Dendritic cell treated with granulocyte-macrophage colony-stimulating factor and Interleukin-4, amounts not matched to agents 40 ng/mL and 50 ng/mL, for 4 days (primary cell): ENCODE data around the gene TLR6.

Experiments
- H3K27ac Mint-ChIP-seq: one replicate; pipeline ENCODE4 v1.8.0; 2022; ENCODE audit warnings: mild to moderate bottlenecking, mixed read lengths
- H3K27me3 Mint-ChIP-seq: one replicate; pipeline ENCODE4 v1.8.0; 2022; ENCODE audit warnings: mild to moderate bottlenecking, mixed read lengths
- H3K36me3 Mint-ChIP-seq: one replicate; pipeline ENCODE4 v1.8.0; 2022; ENCODE audit warnings: low read depth, mixed read lengths
- H3K4me1 Mint-ChIP-seq: one replicate; pipeline ENCODE4 v1.8.0; 2022; ENCODE audit warnings: low read depth, mixed read lengths
- H3K4me3 Mint-ChIP-seq: one replicate; pipeline ENCODE4 v1.8.0; 2022; ENCODE audit warnings: mild to moderate bottlenecking, moderate library complexity, mixed read lengths
- H3K9me3 Mint-ChIP-seq: one replicate; pipeline ENCODE4 v1.8.0; 2022; ENCODE audit warnings: mixed read lengths
- intact Hi-C: fragments of 100-400 bp; cut with micrococcal nuclease; formaldehyde crosslinking; loops from one replicate; pipeline ENCODE4 v1.15.0; 2022

Gene TLR6, protein sequence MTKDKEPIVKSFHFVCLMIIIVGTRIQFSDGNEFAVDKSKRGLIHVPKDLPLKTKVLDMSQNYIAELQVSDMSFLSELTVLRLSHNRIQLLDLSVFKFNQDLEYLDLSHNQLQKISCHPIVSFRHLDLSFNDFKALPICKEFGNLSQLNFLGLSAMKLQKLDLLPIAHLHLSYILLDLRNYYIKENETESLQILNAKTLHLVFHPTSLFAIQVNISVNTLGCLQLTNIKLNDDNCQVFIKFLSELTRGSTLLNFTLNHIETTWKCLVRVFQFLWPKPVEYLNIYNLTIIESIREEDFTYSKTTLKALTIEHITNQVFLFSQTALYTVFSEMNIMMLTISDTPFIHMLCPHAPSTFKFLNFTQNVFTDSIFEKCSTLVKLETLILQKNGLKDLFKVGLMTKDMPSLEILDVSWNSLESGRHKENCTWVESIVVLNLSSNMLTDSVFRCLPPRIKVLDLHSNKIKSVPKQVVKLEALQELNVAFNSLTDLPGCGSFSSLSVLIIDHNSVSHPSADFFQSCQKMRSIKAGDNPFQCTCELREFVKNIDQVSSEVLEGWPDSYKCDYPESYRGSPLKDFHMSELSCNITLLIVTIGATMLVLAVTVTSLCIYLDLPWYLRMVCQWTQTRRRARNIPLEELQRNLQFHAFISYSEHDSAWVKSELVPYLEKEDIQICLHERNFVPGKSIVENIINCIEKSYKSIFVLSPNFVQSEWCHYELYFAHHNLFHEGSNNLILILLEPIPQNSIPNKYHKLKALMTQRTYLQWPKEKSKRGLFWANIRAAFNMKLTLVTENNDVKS

DNA sequence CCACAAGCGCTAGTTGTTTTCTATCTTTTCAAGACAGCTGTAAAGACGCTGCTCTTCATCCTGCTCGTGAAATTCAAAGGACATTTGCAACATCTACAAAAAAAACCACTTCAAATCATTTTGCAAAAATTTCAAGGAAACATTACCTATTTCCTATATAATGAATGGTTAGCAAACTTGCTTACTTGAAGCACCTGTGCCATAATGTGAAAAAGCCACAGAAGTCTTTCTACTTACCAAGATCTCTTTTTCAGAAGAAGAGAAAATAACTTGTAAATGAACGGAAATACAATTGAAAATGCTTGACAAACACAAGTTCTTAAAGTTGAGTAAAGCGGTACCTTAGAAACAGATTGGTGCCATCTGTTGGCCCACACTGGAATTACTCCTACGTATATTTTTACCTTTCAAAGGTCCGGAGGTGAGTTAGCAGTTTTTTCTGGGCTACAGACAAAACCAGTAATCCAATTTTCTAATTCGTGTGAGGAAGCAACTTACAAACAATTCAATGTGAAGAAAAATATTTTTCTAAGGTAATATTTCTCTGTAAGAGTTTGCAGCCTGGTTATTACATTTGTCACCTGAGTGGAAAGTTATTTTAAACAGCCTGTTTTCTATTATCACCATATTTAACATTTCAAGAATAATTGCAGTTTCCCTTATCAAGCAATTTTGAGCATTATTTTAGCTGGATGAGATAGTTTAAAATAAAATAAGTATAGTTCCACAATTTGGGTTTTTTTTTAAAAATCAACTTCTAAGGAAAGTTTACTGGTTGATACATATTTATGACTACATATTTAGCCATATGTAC is at the start of gene TLR6:
Gene TLR6, minus strand, starts transcription at position 294 of the 814 bp plus-strand sequence. CDS start 27,344 bp downstream, outside the sequence.
- H3K27me3 Mint-ChIP-seq: no peaks in the 10 kb centered on the region
- intact Hi-C loops: loop anchor here (1.0 to 5.0 kb wide), 4 partner anchors 39 to 97 kb away; no protein-coding TSS in a partner anchor
- no peaks in the 10 kb centered on the region for H3K9me3 Mint-ChIP-seq
- peaks cover 18% of the 10 kb centered on the region for H3K36me3 Mint-ChIP-seq
- H3K4me3 Mint-ChIP-seq: peak within 1 kb of the TSS; percentile 72
- H3K4me1 Mint-ChIP-seq: peaks cover 42% of the 10 kb centered on the region
- peak within 1 kb of the TSS; percentile 99 for H3K27ac Mint-ChIP-seq

DNA sequence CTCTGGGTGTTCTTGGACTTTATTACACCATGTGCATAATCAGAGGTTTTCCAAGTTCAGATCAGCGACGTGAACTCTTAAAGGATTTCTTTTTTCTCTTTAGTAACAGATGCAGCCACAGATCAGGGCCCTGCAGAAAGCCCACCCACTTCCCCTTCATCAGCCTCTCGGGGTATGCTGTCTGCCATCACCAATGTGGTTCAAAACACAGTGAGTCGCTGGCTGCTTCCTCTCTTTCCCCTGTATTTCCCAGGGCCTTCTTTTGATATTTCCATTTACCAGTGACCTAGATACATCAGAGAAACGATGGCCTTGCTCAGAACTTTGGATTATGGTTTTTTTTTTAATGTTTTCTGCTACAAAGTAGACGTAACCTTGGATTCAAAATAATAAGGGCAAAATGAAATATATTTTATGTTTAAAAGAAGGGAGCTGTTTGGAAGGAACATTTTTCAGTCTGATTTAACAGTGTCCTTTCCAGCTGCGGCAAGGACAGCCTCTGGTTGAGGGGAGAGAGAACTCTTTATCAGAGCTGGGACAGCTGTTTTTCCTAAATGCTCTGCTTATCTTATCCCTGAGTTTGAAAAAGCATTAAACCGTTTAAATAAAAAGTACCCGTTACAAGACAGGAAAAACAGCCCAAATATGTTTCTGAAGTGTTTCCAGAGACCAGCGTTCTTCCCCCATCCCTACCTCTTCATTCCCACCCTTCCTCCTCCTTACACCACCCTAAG is 49.2 kb upstream of the TLR6 start:
- Mint-ChIP-seq H3K27me3 (no peaks in the 10 kb centered on the region), H3K36me3 (peaks cover 57% of the 10 kb centered on the region), H3K4me1 (no peaks in the 10 kb centered on the region), H3K4me3 (no peak overlapping the region), H3K27ac (no peak overlapping the region), H3K9me3 (no peaks in the 10 kb centered on the region)
- intact Hi-C loops: no loop called here

DNA sequence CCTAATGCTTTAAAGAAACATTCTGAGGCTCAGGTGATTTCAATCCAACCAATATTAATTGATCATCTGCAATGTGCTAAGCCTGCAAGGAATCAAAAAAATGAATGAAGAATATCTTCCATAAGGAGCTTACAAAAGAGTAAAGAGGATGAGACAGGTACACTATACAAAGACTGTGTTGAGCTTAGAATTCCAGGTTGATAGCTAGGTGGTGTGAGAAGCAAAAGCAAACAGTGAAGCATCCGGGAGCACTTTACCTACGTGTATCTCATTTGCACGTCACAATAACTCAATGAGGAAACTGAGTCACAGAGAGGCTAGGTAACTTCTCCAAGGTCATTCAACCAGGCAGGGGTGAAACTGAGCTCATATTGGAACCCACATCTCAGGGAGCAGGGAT is 48.1 kb upstream of the TLR6 start:
- H3K4me3 Mint-ChIP-seq: no peak overlapping the region
- no peaks in the 10 kb centered on the region for H3K27me3 Mint-ChIP-seq
- intact Hi-C loops: no loop called here
- no peaks in the 10 kb centered on the region for H3K9me3 Mint-ChIP-seq
- peaks cover 46% of the 10 kb centered on the region for H3K36me3 Mint-ChIP-seq
- no peaks in the 10 kb centered on the region for H3K4me1 Mint-ChIP-seq
- no peak overlapping the region for H3K27ac Mint-ChIP-seq

DNA sequence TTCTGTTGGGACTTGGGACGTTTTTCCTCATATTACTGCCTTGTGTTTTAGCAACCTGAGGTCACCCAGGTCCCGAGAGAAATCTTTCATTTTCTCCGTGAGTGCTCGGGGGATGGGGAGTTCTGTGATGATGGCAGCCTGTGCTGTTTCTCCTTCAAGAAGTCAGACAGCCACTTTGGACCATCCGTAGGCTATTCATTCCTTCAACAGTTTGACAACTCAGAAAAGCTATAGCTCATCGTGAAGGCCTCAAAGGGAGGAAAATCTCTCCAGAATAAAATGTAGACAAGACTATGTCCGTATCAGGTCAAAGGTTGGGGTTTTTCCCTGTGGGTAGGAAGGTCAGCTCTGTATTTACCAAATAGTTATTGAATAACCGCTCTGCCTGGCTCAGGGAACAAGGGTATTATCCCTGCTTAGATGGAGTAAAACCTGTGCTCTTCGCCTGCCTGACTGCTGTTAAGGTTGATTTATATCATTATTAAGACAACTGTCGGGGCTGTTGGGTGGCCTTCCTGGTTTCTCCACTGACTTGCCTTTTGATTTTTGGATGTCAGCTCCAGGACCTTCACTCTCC is 47.6 kb upstream of the TLR6 start:
- Mint-ChIP-seq H3K9me3 (no peaks in the 10 kb centered on the region), H3K27me3 (no peaks in the 10 kb centered on the region), H3K4me1 (no peaks in the 10 kb centered on the region), H3K4me3 (no peak overlapping the region), H3K36me3 (peaks cover 41% of the 10 kb centered on the region), H3K27ac (no peak overlapping the region)
- intact Hi-C loops: no loop called here

DNA sequence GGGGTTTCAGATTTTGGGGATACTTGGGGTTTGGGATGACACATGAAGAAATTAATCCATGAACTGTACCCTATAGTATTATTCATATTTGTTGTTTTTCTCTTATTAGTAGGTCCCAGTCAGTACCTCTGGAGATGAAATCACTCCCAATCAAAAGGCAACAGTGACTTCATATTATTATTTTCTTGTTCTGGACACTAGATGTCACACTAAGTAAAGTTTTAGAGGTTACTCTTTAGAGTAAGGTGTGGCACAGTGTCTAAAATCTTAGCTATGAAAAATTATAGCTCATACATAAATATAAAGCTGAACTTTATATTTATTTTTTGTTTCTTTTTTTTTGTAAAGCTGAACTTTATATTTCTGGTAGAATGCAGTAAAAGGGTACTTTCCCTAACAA is 46.1 kb upstream of the TLR6 start:
- H3K9me3 Mint-ChIP-seq: no peaks in the 10 kb centered on the region
- no peak overlapping the region for H3K4me3 Mint-ChIP-seq
- peaks cover 36% of the 10 kb centered on the region for H3K36me3 Mint-ChIP-seq
- intact Hi-C loops: loop anchor here (1.0 kb wide), 1 partner anchor 233 kb away; no protein-coding TSS in a partner anchor
- no peaks in the 10 kb centered on the region for H3K27me3 Mint-ChIP-seq
- no peak overlapping the region for H3K27ac Mint-ChIP-seq
- no peaks in the 10 kb centered on the region for H3K4me1 Mint-ChIP-seq

DNA sequence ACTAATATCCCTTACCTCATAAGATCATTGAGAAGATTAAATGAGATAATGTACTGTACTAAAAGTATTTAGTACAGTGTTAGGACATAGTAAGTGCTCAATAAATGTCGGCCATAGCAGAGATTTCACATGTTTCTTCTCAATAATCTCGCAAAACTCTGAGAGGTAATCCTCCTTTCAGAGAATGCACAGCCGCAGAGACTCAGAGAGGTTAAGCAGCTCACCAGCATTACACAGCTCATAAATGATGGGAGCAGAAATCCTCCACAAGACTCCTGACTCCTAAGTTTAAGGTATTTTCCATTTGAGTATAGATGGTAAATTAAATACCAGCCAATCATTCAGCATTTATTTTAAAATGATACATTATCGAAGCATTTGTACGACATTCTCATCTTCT is 45.6 kb upstream of the TLR6 start:
- Mint-ChIP-seq H3K27ac (no peak overlapping the region), H3K4me3 (no peak overlapping the region), H3K36me3 (peaks cover 32% of the 10 kb centered on the region), H3K4me1 (no peaks in the 10 kb centered on the region), H3K9me3 (no peaks in the 10 kb centered on the region), H3K27me3 (no peaks in the 10 kb centered on the region)
- intact Hi-C loops: loop anchor here (1.0 kb wide), 1 partner anchor 233 kb away; no protein-coding TSS in a partner anchor

DNA sequence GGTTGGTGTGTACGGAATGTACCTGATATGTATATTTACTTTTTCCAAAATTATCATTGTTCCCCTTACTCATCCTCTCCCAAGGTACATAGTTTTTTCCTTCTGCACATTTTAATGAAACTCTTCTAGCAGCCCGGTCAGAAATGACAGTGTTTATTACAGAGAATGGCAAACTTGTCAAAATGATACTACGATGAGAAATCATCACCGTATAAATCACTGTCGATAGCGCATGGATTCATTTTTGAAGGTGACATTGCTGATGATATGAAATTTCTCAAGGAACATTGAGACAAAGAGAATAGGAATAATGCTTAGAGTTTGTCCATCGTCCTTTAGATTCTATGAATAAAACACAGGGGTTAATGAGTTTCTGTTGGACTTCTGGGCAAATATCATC is 41.6 kb upstream of the TLR6 start:
- H3K27me3 Mint-ChIP-seq: no peaks in the 10 kb centered on the region
- peaks cover 16% of the 10 kb centered on the region for H3K36me3 Mint-ChIP-seq
- intact Hi-C loops: no loop called here
- H3K9me3 Mint-ChIP-seq: no peaks in the 10 kb centered on the region
- H3K4me3 Mint-ChIP-seq: no peak overlapping the region
- H3K4me1 Mint-ChIP-seq: no peaks in the 10 kb centered on the region
- H3K27ac Mint-ChIP-seq: no peak overlapping the region

DNA sequence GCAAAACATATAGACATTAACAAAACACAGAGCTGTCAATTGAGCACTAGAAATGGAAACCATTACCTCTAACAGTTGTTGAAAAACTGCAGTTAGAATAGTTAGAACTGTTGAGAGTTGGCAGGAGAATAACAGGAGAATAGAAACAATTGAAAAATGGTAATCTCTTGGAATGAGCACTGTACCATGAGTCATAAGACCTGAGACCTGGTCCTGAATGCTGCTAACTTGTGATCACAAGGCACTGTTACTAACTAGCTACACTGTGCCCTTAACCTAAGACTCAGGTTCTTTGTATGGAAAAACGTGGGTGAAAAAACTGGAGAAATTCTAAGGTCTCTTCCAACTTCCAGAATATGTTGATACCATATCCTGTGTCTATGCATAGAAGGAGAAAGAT is 40.3 kb upstream of the TLR6 start:
- intact Hi-C loops: no loop called here
- no peak overlapping the region for H3K4me3 Mint-ChIP-seq
- H3K36me3 Mint-ChIP-seq: peaks cover 16% of the 10 kb centered on the region

DNA sequence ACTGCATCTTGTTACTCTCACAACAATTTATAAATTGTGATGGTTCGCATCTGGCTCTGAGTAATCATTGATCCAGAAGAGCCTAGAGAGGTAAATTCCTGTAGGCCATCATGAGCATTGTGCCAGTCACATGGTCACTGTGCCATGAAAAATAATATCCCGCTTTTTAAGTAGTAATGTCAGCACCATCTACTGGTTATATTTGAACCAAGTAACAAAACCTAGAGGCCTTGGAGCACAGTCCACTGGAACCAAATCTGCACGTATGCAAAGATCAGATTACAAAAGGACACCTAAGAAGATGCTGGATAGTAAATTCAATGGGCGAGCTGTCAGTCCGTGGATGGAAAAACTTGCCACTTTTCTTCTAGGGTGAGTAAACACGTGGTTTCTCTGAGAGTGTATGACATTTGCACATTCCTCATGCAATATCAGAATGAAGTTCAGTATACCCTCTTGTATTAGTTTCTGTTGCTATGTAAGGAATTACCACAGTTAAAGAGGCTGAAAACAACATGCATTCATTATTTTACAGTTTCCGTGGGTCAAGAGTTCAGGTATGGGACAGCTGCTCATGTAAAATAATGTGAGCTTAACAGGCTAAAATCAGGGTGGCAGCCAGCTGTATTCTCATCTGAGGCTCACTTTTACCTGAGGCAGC is 37.8 kb upstream of the TLR6 start:
- H3K36me3 Mint-ChIP-seq: peaks cover 22% of the 10 kb centered on the region
- no peaks in the 10 kb centered on the region for H3K4me1 Mint-ChIP-seq
- H3K27me3 Mint-ChIP-seq: no peaks in the 10 kb centered on the region
- H3K9me3 Mint-ChIP-seq: no peaks in the 10 kb centered on the region
- no peak overlapping the region for H3K4me3 Mint-ChIP-seq
- no peak overlapping the region for H3K27ac Mint-ChIP-seq
- intact Hi-C loops: no loop called here

More for the DNA sequence above, 40.3 kb upstream of the TLR6 start:
- no peaks in the 10 kb centered on the region for H3K4me1 Mint-ChIP-seq
- no peaks in the 10 kb centered on the region for H3K9me3 Mint-ChIP-seq
- no peak overlapping the region for H3K27ac Mint-ChIP-seq
- no peaks in the 10 kb centered on the region for H3K27me3 Mint-ChIP-seq

DNA sequence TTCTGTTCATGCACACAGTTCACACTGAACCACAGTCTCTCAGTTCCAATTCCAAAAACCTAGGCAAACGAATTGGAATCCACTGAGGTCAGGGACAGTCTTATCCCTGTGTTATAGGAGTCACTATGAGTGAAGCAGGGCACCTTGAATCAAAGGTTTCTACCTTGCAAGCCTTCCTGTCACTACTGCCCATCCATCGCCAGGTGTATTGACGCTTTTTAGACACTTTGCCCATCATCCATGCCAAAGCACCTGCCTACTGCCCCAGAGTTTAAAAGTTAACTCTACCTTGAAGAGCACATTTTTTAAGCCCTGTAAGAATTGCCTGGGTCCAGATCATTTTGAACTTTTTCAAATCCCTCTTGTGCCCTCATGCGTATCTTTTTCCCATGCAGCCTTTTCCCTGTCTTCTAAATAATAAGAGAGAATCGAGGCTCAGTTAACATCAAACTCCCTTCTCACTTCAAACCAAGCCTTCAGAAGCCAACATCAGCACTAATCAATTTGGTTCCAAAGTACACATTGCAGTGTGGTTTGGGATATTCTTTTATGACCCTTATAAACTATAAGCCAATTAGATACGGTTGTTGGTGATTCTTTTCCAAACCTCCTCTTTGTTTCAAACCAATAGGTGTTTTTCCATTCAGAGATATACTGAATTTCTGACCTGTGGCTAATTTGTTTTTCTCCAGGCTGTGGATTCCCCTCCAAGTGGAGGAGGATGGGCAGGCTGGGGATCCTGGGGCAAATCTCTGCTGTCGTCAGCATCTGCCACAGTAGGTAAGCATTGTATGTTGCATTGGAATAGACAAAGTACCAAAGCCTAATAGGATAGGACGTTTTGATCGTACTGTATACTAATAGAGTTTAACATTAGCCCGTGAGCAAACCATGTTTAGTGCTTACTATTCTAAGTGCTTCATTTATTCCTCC is 34.7 kb upstream of the TLR6 start:
- H3K36me3 Mint-ChIP-seq: peaks cover 18% of the 10 kb centered on the region
- H3K4me1 Mint-ChIP-seq: no peaks in the 10 kb centered on the region
- intact Hi-C loops: no loop called here
- no peak overlapping the region for H3K27ac Mint-ChIP-seq
- H3K9me3 Mint-ChIP-seq: no peaks in the 10 kb centered on the region
- no peaks in the 10 kb centered on the region for H3K27me3 Mint-ChIP-seq
- H3K4me3 Mint-ChIP-seq: no peak overlapping the region

DNA sequence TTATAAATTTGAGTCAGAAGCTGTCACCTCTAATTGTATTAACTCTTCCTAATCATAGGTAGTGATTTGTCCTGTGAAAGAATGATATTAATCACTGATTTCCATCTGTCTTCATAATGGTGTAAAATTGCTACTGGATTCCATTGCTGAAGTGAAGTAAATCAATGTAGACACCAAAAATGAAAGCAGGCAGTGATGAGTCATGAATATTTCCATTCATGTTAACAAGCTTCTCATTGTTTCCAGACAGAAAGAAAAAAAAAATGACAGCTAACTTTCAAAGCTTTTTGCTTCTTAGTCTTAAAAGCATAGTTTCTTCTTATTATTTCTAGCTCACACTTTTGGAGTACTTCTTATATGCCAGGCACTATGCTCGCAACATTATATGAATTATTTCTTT is 32.5 kb upstream of the TLR6 start:
- intact Hi-C loops: no loop called here
- no peaks in the 10 kb centered on the region for H3K4me1 Mint-ChIP-seq
- no peaks in the 10 kb centered on the region for H3K27me3 Mint-ChIP-seq
- H3K27ac Mint-ChIP-seq: no peak overlapping the region
- peaks cover 16% of the 10 kb centered on the region for H3K36me3 Mint-ChIP-seq
- no peak overlapping the region for H3K4me3 Mint-ChIP-seq
- H3K9me3 Mint-ChIP-seq: no peaks in the 10 kb centered on the region

DNA sequence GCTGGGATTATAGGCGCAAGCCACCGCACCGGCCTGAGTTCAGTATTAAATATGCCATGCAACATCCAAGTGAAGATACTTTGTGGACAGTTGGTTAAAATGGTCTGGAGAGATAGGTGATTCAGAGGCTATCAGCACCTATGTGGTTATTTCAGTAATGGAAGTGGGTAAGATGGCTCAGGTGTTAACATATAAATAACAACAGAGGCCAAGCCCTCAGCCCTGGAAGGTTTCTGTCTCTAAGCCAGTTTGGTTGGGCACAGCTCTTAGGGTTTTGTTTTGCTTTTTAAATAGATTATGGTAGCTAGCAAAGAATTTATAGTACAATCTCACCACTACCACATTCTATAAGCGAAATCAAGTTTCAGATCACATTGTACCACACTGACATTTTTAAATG is 27.6 kb upstream of the TLR6 start:
- H3K4me3 Mint-ChIP-seq: no peak overlapping the region
- H3K4me1 Mint-ChIP-seq: no peaks in the 10 kb centered on the region
- H3K36me3 Mint-ChIP-seq: peaks cover 15% of the 10 kb centered on the region
- H3K27me3 Mint-ChIP-seq: no peaks in the 10 kb centered on the region
- no peaks in the 10 kb centered on the region for H3K9me3 Mint-ChIP-seq
- no peak overlapping the region for H3K27ac Mint-ChIP-seq
- intact Hi-C loops: no loop called here
